Measurements from ENCODE around the gene EWSR1. TPM values are rescaled to one million over a fixed set of nuclear protein-coding genes. Genes with fewer than 3 reads are reported as not detected.

Gene EWSR1
- total RNA-seq, 1 donor from 2014 or later: 211 TPM

- no peak for DNase-seq (ENCODE audit: low read depth)
- no peak for TF ChIP-seq CTCF (conservative IDR thresholded peaks at IDR 0.05; ENCODE audit: low read depth, low read length)
- no peak overlapping the region for H3K4me3 ChIP-seq (ENCODE audit: low read depth, low read length)
Measured at GRCh38 chr22:29334696-29335344, 66.8 kb downstream of the EWSR1 start.

DNA sequence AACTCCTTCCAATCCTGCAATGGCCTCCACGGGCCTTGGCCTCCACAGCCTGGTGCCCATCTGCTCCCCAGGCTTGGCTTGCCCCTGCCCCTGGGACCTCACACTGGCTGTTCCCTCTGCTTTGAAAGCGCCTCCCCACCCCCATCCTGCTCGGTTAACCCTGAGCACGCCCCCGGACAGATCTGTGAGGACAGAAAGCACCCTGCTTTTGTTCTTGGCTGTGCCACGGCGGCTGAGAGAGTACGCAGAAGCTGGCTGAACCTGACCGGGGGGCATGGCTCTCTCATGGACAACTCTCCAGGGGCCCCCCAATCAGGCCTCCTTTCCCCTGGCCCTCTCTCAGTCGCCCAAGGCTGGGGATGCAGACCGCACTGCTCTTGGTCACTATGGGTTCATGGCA, 67.6 kb downstream of the EWSR1 start:
- no peak overlapping the region for H3K4me3 ChIP-seq (ENCODE audit: low read depth, low read length)
- TF ChIP-seq CTCF (conservative IDR thresholded peaks at IDR 0.05; ENCODE audit: low read depth, low read length): no peak
- no peak for DNase-seq (ENCODE audit: low read depth)

DNA sequence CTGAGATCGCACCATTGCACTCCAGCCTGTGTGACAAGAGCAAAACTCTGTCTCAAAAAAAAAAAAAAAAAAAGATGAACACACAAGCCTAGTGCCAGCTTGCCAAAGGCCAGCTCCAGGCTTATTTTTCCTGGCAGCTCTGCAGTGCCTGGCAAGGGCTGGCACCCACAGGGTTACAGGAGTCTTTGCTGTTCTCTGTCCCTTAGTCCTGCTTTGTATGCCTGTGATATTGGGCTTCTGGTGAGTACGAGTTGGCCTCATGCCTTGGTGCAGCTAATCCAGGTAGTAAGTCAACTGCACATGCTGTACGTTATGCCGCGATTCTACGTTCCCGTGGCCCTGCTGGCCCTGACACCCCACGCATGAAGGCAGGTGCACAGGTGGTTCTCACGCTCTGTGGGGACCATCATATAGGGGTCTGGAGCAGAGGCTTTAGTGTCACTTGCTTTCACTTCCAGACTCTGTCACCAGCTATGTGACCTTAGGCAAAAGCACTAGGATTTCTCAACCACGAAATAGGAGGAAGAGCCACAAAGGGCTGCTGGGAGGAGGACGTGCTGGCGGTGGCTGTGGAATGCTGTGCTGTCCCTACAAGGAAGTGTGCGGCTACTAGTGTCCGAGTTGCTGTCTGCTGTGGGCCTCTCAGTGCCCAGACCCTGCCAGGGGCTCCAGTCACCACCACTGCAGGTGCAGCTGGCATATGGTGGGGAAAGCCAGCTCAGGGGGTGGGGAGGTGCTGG, 68.9 kb downstream of the EWSR1 start:
- no peak for TF ChIP-seq CTCF (conservative IDR thresholded peaks at IDR 0.05; ENCODE audit: low read depth, low read length)
- no peak overlapping the region for H3K4me3 ChIP-seq (ENCODE audit: low read depth, low read length)
- no peak for DNase-seq (ENCODE audit: low read depth)

DNA sequence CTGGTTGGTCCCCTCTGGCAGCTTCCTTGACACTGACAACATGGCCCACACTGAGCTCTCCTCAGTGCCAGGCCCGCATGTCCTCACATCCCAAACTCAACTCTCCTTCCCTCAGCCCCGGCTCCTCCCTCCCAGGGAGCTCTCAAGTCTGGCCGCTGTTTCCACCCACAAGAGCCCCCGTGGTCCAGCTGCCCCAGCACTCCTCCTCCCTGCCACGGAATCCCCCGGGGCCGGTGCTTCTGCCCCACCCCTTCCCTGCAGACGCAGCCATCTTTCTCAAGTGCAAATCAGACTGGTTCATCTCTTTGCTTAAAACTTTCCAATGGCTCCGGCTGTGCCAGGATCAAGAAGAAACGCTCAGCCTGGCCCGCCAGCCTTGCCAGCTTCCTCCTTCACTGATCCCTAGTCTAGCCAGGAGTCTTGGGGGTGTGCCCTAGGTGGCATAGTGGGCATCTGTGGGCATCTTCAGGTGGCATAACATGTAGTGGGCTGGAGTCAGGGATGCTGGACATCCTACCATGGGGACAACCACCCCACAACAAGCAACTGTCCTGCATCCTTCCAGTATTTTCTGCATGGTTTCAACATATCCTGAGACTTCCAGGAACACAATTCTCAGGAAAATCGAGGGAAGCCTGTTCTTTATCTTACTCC, 69.7 kb downstream of the EWSR1 start:
- no peak overlapping the region for H3K4me3 ChIP-seq (ENCODE audit: low read depth, low read length)
- TF ChIP-seq CTCF (conservative IDR thresholded peaks at IDR 0.05; ENCODE audit: low read depth, low read length): no peak
- DNase-seq (ENCODE audit: low read depth): no peak

DNA sequence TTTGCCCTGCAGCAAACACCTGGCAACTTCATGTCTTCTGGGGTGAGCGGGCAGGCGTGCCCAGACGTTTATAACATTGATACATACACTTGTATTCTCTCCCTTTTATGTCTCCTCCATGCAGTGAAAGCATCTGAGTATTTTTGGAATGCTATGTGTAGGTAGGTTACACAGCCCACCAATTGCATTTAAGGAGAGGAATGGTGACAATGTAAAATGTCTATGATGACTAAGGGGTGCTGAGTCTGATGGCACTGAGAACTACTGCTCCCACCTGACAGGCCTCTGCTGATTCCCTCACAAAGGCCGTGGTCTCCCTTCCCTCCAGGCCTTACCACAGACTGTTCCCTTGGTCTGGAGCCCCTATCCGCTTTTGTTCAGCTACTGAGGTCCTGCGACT, 70.3 kb downstream of the EWSR1 start:
- no peak for TF ChIP-seq CTCF (conservative IDR thresholded peaks at IDR 0.05; ENCODE audit: low read depth, low read length)
- no peak overlapping the region for H3K4me3 ChIP-seq (ENCODE audit: low read depth, low read length)
- DNase-seq (ENCODE audit: low read depth): no peak

DNA sequence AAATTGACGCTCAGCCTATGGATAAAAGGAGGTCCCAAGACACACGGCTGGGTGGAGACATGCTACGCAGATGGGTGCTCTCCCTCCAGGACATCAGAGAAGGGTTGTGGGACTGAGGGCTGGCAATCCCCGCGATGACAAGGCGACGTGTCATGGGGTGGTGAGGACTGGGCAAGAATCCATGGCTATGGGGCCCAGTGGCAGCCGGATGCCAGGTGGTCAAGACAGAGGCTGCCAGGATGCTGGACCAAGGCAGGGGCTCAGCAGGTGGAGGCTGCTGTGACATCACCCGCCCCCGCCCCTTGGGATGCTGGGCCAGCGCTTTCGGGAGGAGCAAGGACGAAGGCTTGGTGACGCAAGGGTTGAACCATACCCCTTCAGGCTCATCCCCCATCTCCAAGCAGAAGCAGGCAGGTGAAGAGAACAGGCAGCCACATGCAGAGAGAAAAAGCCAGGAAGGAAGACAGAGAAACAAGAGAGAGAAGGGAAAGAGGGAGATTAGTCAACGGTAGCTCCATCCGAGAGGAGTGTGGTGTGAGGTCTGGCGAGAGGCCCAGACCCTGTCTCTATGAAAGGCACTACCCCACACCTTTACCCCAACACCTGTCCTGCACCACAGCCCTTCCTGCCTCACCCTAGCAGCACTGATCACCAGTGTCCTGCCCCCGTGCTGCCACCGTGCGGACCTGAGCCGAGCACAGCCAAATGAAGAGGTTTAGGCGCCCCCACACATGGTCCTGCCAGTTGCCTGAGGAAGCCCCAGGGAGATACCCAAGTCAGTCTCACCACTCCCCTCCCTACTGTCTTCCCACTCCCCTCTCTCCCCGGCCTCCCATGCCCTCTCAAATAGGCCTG, 71.5 kb downstream of the EWSR1 start:
- no peak overlapping the region for H3K4me3 ChIP-seq (ENCODE audit: low read depth, low read length)
- no peak for DNase-seq (ENCODE audit: low read depth)
- no peak for TF ChIP-seq CTCF (conservative IDR thresholded peaks at IDR 0.05; ENCODE audit: low read depth, low read length)
